HT-29 (cell line): Measurements from ENCODE around the gene ZNF532. TPM values are rescaled to one million over a fixed set of nuclear protein-coding genes. Genes with fewer than 3 reads are reported as not detected.
A peak's percentile ranks its signal among the peaks of the same experiment; 100 is the strongest.
"Not testable (repeated sequence)": the region's sequence is repeated elsewhere in the genome, so short reads cannot be mapped to it uniquely, and the experiment has no call there.

ENCODE experiments used
- DNase-seq: peaks from one replicate; pipeline ENCODE4 v3.0.0-alpha.2; 2015; ENCODE audit warnings: low spot score
- total RNA-seq: library from RNA; depleted of rRNA; stranded (reverse); fragments of >200 nt; shearing (Covaris generic); gene quantifications from 2 replicates; pipeline ENCODE4 v1.2.3, GENCODE V29; 2014

Gene ZNF532
- total RNA-seq, 1 experiment from 2014 or later = 8.1 TPM

- no peak for DNase-seq
These were observed 13.7 kb upstream of the ZNF532 start for GRCh38 chr18:58850786-58851469.

GRCh38 chr18:58851856-58852255 lies 12.8 kb upstream of the ZNF532 start:
- no peak for DNase-seq

GRCh38 chr18:58852629-58853028 lies 12.0 kb upstream of the ZNF532 start:
- no peak for DNase-seq

GRCh38 chr18:58853561-58853960 lies 11.1 kb upstream of the ZNF532 start:
- no peak for DNase-seq

GRCh38 chr18:58855521-58855920 lies 9.2 kb upstream of the ZNF532 start:
- not testable (repeated sequence) for DNase-seq

- no peak for DNase-seq
These were observed 7.8 kb upstream of the ZNF532 start for GRCh38 chr18:58856881-58857280.

- DNase-seq = no peak
These were observed 5.8 kb upstream of the ZNF532 start for GRCh38 chr18:58858591-58859468.

GRCh38 chr18:58859907-58860306 lies 4.8 kb upstream of the ZNF532 start:
- no peak for DNase-seq

GRCh38 chr18:58860747-58861231 lies 3.9 kb upstream of the ZNF532 start:
- no peak for DNase-seq

GRCh38 chr18:58861353-58861752 lies 3.3 kb upstream of the ZNF532 start:
- DNase-seq = no peak

- DNase-seq = no peak
These were observed 2.8 kb upstream of the ZNF532 start for GRCh38 chr18:58861861-58862301.

GRCh38 chr18:58862356-58862755 lies 2.3 kb upstream of the ZNF532 start:
- peak; percentile 1 for DNase-seq

GRCh38 chr18:58862851-58863538 lies 1.7 kb upstream of the ZNF532 start:
- DNase-seq = peak; percentile 35

- peak; percentile 45 for DNase-seq
These were observed 1.0 kb upstream of the ZNF532 start for GRCh38 chr18:58863539-58864145.

GRCh38 chr18:58865033-58865590 lies 435 bp downstream of the ZNF532 start:
- DNase-seq = no peak

- no peak for DNase-seq
These were observed 1.0 kb downstream of the ZNF532 start for GRCh38 chr18:58865701-58866065.

- no peak for DNase-seq
These were observed 1.5 kb downstream of the ZNF532 start for GRCh38 chr18:58866066-58866772.

GRCh38 chr18:58866773-58867150 lies 2.1 kb downstream of the ZNF532 start:
- no peak for DNase-seq

- DNase-seq = no peak
These were observed 2.7 kb downstream of the ZNF532 start for GRCh38 chr18:58867281-58867961.

GRCh38 chr18:58868440-58868839 lies 3.8 kb downstream of the ZNF532 start:
- DNase-seq = no peak
